Measurements from ENCODE around the gene SPOPL.

Gene SPOPL

GRCh38 chr2:138609446-138609845 lies 107.9 kb downstream of the SPOPL start:
- DNase-seq, result no peak

- no peak for DNase-seq
Measured at GRCh38 chr2:138610201-138610953, 108.8 kb downstream of the SPOPL start.

GRCh38 chr2:138615257-138615656 lies 113.7 kb downstream of the SPOPL start:
- DNase-seq, result peak; percentile 26

- DNase-seq, result no peak
Measured at GRCh38 chr2:138617026-138617425, 115.5 kb downstream of the SPOPL start.

- DNase-seq, result no peak
Measured at GRCh38 chr2:138618971-138619370, 117.4 kb downstream of the SPOPL start.

GRCh38 chr2:138620431-138620830 lies 118.9 kb downstream of the SPOPL start:
- DNase-seq, result no peak

- no peak for DNase-seq
Measured at GRCh38 chr2:138621139-138621538, 119.6 kb downstream of the SPOPL start.

- DNase-seq, result no peak
Measured at GRCh38 chr2:138622613-138623012, 121.0 kb downstream of the SPOPL start.

Measured in fibroblast of skin of right quadriceps (primary cell).